Bronchial epithelial cell (primary cell): ENCODE data around the gene RHBDF2. TPM values are rescaled to one million over a fixed set of nuclear protein-coding genes. Genes with fewer than 3 reads are reported as not detected.

ENCODE experiments used
- DNase-seq: peaks from one replicate; pipeline ENCODE4 v3.0.0-alpha.2; 2010; ENCODE audit warnings: low read depth
- FAIRE-seq: peaks from 2 replicates; lab custom pipeline; 2011; peaks lifted over from hg19 to GRCh38; lab: Jason Lieb, UNC
- H3K27me3 ChIP-seq: 2 replicates; pipeline ENCODE4 v1.5.1; 2011; ENCODE audit warnings: low read length; ENCODE audit not compliant: control insufficient read depth, insufficient read depth
- H3K36me3 ChIP-seq: 2 replicates; pipeline ENCODE4 v1.5.1; 2011; ENCODE audit warnings: low read length; ENCODE audit not compliant: control insufficient read depth, insufficient read depth
- H3K4me3 ChIP-seq: 2 replicates; pipeline ENCODE4 v1.5.1; 2011; ENCODE audit warnings: mild to moderate bottlenecking, low read depth, low read length, control low read depth
- total RNA-seq: library from RNA; depleted of rRNA; stranded (reverse); fragments of >200 nt; gene quantifications from 2 replicates; pipeline ENCODE4 v1.2.1, GENCODE V29; 2014
- TF ChIP-seq, protein P1 (sequence below): IDR thresholded peaks from 2 replicates; pipeline ENCODE4 v1.5.1; 2011; ENCODE audit warnings: mild to moderate bottlenecking, moderate library complexity, low read length, control low read depth, inconsistent platforms; ENCODE audit not compliant: insufficient read depth, severe bottlenecking

RHBDF2 gene
- total RNA-seq, 1 donor from 2014 or later = 10.8 TPM

DNA sequence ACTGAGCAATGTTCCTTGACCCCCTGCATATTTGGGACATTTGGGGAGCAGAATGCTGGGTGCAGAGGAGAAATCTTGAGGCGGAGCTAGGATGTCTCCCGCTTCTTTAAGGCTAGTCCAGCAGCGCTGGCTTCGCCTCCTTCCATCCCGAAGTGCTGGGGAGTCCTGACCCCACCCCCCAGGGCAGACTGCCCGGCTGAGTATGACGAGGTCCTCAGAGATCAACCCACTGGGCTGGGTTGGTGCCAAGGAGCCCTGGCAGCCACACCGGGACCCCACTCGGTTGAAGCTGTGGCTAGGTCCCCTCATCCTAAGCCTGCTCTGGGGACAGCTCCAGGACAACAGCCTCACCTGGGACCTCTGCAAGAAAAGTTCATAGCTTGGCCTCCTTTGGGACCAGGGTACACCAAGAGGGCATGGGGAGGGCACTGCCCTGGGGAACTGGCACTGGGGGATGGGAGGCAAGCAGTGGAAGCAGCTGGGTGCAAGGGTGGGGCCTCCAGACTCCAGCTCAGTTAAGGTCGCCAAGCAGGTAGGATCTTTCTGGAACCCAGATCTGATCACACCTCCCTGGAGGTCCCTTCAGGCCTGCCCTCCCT lies 11.0 kb downstream of the RHBDF2 start:
- TF ChIP-seq, protein P1, sequence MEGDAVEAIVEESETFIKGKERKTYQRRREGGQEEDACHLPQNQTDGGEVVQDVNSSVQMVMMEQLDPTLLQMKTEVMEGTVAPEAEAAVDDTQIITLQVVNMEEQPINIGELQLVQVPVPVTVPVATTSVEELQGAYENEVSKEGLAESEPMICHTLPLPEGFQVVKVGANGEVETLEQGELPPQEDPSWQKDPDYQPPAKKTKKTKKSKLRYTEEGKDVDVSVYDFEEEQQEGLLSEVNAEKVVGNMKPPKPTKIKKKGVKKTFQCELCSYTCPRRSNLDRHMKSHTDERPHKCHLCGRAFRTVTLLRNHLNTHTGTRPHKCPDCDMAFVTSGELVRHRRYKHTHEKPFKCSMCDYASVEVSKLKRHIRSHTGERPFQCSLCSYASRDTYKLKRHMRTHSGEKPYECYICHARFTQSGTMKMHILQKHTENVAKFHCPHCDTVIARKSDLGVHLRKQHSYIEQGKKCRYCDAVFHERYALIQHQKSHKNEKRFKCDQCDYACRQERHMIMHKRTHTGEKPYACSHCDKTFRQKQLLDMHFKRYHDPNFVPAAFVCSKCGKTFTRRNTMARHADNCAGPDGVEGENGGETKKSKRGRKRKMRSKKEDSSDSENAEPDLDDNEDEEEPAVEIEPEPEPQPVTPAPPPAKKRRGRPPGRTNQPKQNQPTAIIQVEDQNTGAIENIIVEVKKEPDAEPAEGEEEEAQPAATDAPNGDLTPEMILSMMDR = no peak
- Histone ChIP-seq H3K36me3 (peaks cover 3% of the 10 kb centered on the region), H3K4me3 (no peak overlapping the region), H3K27me3 (no peaks in the 10 kb centered on the region)
- FAIRE-seq (no peak), DNase-seq (no peak)

- DNase-seq (no peak), FAIRE-seq (no peak)
- H3K36me3 ChIP-seq = peaks cover 3% of the 10 kb centered on the region
- H3K27me3 ChIP-seq = no peaks in the 10 kb centered on the region
- no peak overlapping the region for H3K4me3 ChIP-seq
- TF ChIP-seq, protein P1 = no peak
Observed at GRCh38 chr17:76487451-76488192, 13.6 kb downstream of the RHBDF2 start.

- no peak overlapping the region for H3K4me3 ChIP-seq
- TF ChIP-seq, protein P1 = no peak
- no peak for DNase-seq
- H3K27me3 ChIP-seq = no peaks in the 10 kb centered on the region
- no peak for FAIRE-seq
- peaks cover 14% of the 10 kb centered on the region for H3K36me3 ChIP-seq
Observed at GRCh38 chr17:76485569-76485968, 15.7 kb downstream of the RHBDF2 start.

- Histone ChIP-seq H3K36me3 (peaks cover 19% of the 10 kb centered on the region), H3K4me3 (no peak overlapping the region), H3K27me3 (no peaks in the 10 kb centered on the region)
- no peak for DNase-seq
- no peak for FAIRE-seq
- TF ChIP-seq, protein P1 = no peak
Observed at GRCh38 chr17:76484228-76484725, 16.9 kb downstream of the RHBDF2 start.

DNA sequence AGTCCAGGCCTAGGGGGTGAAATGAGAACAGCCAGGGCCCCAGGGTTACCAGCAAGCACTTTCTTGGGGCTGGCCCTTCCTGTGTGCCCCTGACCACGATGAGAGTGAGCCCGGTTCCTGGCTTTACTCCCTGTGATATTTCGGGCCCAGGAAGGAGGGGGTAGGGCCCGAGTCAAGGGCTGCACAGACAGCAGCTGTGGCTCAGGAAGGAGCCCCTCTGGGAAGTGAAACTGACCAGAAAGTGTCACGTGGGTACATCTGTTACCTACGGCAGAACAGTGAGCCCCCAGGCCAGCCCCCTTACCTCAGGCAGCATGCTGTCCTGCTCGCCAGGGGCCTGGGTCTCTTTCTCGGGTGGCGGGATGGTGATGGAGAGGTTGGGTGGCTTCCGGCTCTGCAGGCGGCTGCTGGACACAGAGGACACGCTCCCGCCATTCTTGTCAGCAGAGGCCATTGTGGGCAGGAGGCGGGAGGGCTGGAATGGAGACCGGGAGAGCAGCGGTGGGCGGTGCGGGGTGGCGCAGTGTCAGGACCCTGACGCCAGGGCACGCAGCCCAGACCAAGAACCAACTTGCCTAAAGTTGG lies 20.1 kb downstream of the RHBDF2 start:
- Histone ChIP-seq H3K4me3 (no peak overlapping the region), H3K27me3 (no peaks in the 10 kb centered on the region), H3K36me3 (peaks cover 29% of the 10 kb centered on the region)
- DNase-seq (no peak), FAIRE-seq (no peak)
- TF ChIP-seq, protein P1 = no peak
